ENCODE results near the gene PYM1. TPM values are rescaled to one million over a fixed set of nuclear protein-coding genes. Genes with fewer than 3 reads are reported as not detected.
"Not testable (repeated sequence)": the region's sequence is repeated elsewhere in the genome, so short reads cannot be mapped to it uniquely, and the experiment has no call there.

The PYM1 gene
- total and polyA plus RNA-seq, 5 experiments from 2014 or later = 33.1 to 65.7 (median 54.4) TPM

- no peaks in the 10 kb centered on the region for H3K27me3 Mint-ChIP-seq
- DNase-seq (no peak), ATAC-seq (no peak)
- H3K4me3 Mint-ChIP-seq = no peak overlapping the region
- peaks cover 7 to 15% (median 8%) of the 10 kb centered on the region in 4 donors for H3K4me1 Mint-ChIP-seq
- H3K9me3 Mint-ChIP-seq = no peaks in the 10 kb centered on the region
- H3K27ac Mint-ChIP-seq = peak overlapping the region in 9 of 10 donors; percentile 33 to 89 (median 79)
- POLR2A ChIA-PET = no interaction called here
- peaks cover 0 to 21% (median 4%) of the 10 kb centered on the region in 3 donors for H3K36me3 Mint-ChIP-seq
Measured at GRCh38 chr12:55901881-55902490, 25.7 kb downstream of the PYM1 start.

- ATAC-seq (peak in 1 of 2 donors; percentile 37), DNase-seq (no peak)
- Mint-ChIP-seq H3K4me1 (peaks cover 7 to 15% (median 8%) of the 10 kb centered on the region in 4 donors), H3K27ac (peak overlapping the region; percentile 7 to 83 (median 74)), H3K9me3 (no peaks in the 10 kb centered on the region), H3K27me3 (no peaks in the 10 kb centered on the region), H3K36me3 (peaks cover 0 to 21% (median 4%) of the 10 kb centered on the region in 3 donors), H3K4me3 (no peak overlapping the region)
- POLR2A ChIA-PET = interaction anchor here (0.6 to 1.3 kb wide), 3 partner anchors 15 to 741 kb away, joined by 4 to 5 read pairs (median 4); partner anchors contain the start of gene DNAJC14
Measured at GRCh38 chr12:55899082-55899481, 28.6 kb downstream of the PYM1 start.

GRCh38 chr12:55893723-55894122 is 34.0 kb downstream of the PYM1 start:
- POLR2A ChIA-PET = no interaction called here
- Mint-ChIP-seq H3K9me3 (no peaks in the 10 kb centered on the region), H3K27me3 (no peaks in the 10 kb centered on the region), H3K27ac (no peak overlapping the region), H3K4me1 (peaks cover under 1 to 2% (median 1%) of the 10 kb centered on the region in 4 donors), H3K36me3 (no peaks in the 10 kb centered on the region), H3K4me3 (no peak overlapping the region)
- DNase-seq (no peak), ATAC-seq (no peak)

GRCh38 chr12:55891310-55891709 is 36.4 kb downstream of the PYM1 start:
- Mint-ChIP-seq H3K36me3 (no peaks in the 10 kb centered on the region), H3K9me3 (no peaks in the 10 kb centered on the region), H3K27ac (no peak overlapping the region), H3K27me3 (no peaks in the 10 kb centered on the region), H3K4me1 (peaks cover 0 to 1% (median 0%) of the 10 kb centered on the region in 4 donors), H3K4me3 (no peak overlapping the region)
- ATAC-seq (no peak), DNase-seq (no peak)
- POLR2A ChIA-PET = interaction anchor here (0.7 kb wide), 1 partner anchor 60 kb away, joined by 3 read pairs; no protein-coding TSS in a partner anchor

- H3K27ac Mint-ChIP-seq = no peak overlapping the region
- H3K36me3 Mint-ChIP-seq = no peaks in the 10 kb centered on the region
Measured at GRCh38 chr12:55885113-55885512, 42.6 kb downstream of the PYM1 start.

GRCh38 chr12:55877824-55878223 is 49.9 kb downstream of the PYM1 start:
- ATAC-seq (no peak), DNase-seq (no peak)
- Mint-ChIP-seq H3K4me1 (peaks cover 0 to 10% (median 5%) of the 10 kb centered on the region in 4 donors), H3K36me3 (peaks cover 0 to 15% (median 10%) of the 10 kb centered on the region in 3 donors), H3K27me3 (no peaks in the 10 kb centered on the region), H3K9me3 (peaks cover 0 to 11% (median 9%) of the 10 kb centered on the region in 9 donors), H3K27ac (no peak overlapping the region), H3K4me3 (no peak overlapping the region)
- POLR2A ChIA-PET = no interaction called here

More at GRCh38 chr12:55885113-55885512, 42.6 kb downstream of the PYM1 start:
- no peaks in the 10 kb centered on the region for H3K27me3 Mint-ChIP-seq
- ATAC-seq (no peak), DNase-seq (no peak)
- no peak overlapping the region for H3K4me3 Mint-ChIP-seq
- peaks cover 0 to 2% (median 0%) of the 10 kb centered on the region in 9 donors for H3K9me3 Mint-ChIP-seq
- POLR2A ChIA-PET = no interaction called here
- peaks cover 0 to 16% (median 5%) of the 10 kb centered on the region in 4 donors for H3K4me1 Mint-ChIP-seq

- ATAC-seq (no peak), DNase-seq (no peak)
- Mint-ChIP-seq H3K27me3 (no peaks in the 10 kb centered on the region), H3K9me3 (peaks cover 0 to 11% (median 9%) of the 10 kb centered on the region in 9 donors), H3K4me3 (no peak overlapping the region), H3K27ac (no peak overlapping the region), H3K36me3 (peaks cover 0 to 15% (median 10%) of the 10 kb centered on the region in 3 donors), H3K4me1 (peaks cover 0 to 3% (median 1%) of the 10 kb centered on the region in 4 donors)
- POLR2A ChIA-PET = no interaction called here
Measured at GRCh38 chr12:55875704-55876467, 51.8 kb downstream of the PYM1 start.

- Mint-ChIP-seq H3K27me3 (no peaks in the 10 kb centered on the region), H3K4me1 (no peaks in the 10 kb centered on the region), H3K9me3 (peaks cover 0 to 11% (median 9%) of the 10 kb centered on the region in 9 donors), H3K4me3 (no peak overlapping the region), H3K27ac (no peak overlapping the region), H3K36me3 (peaks cover 0 to 15% (median 10%) of the 10 kb centered on the region in 3 donors)
- DNase-seq = no peak
- POLR2A ChIA-PET = no interaction called here
- no peak for ATAC-seq
Measured at GRCh38 chr12:55874443-55874842, 53.3 kb downstream of the PYM1 start.

GRCh38 chr12:55866454-55867004 is 61.2 kb downstream of the PYM1 start:
- POLR2A ChIA-PET = interaction anchor here (0.6 kb wide), 1 partner anchor 17 kb away, joined by 3 read pairs; no protein-coding TSS in a partner anchor
- H3K9me3 Mint-ChIP-seq = peaks cover 0 to 18% (median 0%) of the 10 kb centered on the region in 9 donors
- H3K27me3 Mint-ChIP-seq, H3K4me1 Mint-ChIP-seq, H3K36me3 Mint-ChIP-seq, ATAC-seq, H3K4me3 Mint-ChIP-seq, DNase-seq: not testable (repeated sequence)
- H3K27ac Mint-ChIP-seq = peak overlapping the region in 1 of 10 donors; percentile 32

GRCh38 chr12:55865327-55865726 is 62.4 kb downstream of the PYM1 start:
- no peaks in the 10 kb centered on the region for H3K4me1 Mint-ChIP-seq
- DNase-seq = no peak
- peaks cover 0 to 4% (median 0%) of the 10 kb centered on the region in 3 donors for H3K36me3 Mint-ChIP-seq
- no peak overlapping the region for H3K4me3 Mint-ChIP-seq
- POLR2A ChIA-PET = interaction anchor here (0.5 kb wide), 1 partner anchor 195 kb away, joined by 3 read pairs; no protein-coding TSS in a partner anchor
- peaks cover 0 to 18% (median 0%) of the 10 kb centered on the region in 9 donors for H3K9me3 Mint-ChIP-seq
- H3K27ac Mint-ChIP-seq = no peak overlapping the region
- no peaks in the 10 kb centered on the region for H3K27me3 Mint-ChIP-seq
- no peak for ATAC-seq

- H3K4me1 Mint-ChIP-seq, H3K27ac Mint-ChIP-seq, H3K36me3 Mint-ChIP-seq, DNase-seq, H3K27me3 Mint-ChIP-seq, ATAC-seq, H3K4me3 Mint-ChIP-seq: not testable (repeated sequence)
- H3K9me3 Mint-ChIP-seq = peaks cover 0 to 18% (median 0%) of the 10 kb centered on the region in 9 donors
- POLR2A ChIA-PET = interaction anchor here (0.7 kb wide), 2 partner anchors 327 to 1392 kb away, joined by 5 to 7 read pairs; no protein-coding TSS in a partner anchor
Measured at GRCh38 chr12:55862931-55863330, 64.8 kb downstream of the PYM1 start.

GRCh38 chr12:55862286-55862685 is 65.4 kb downstream of the PYM1 start:
- POLR2A ChIA-PET = no interaction called here
- DNase-seq = no peak
- Mint-ChIP-seq H3K4me1 (no peaks in the 10 kb centered on the region), H3K27ac (no peak overlapping the region), H3K27me3 (no peaks in the 10 kb centered on the region), H3K36me3 (peaks cover 0 to 4% (median 0%) of the 10 kb centered on the region in 3 donors), H3K4me3 (no peak overlapping the region), H3K9me3 (peaks cover 0 to 15% (median 0%) of the 10 kb centered on the region in 9 donors)
- no peak for ATAC-seq

Data from naive thymus-derived CD8-positive, alpha-beta T cell (primary cell).